ENCODE data around the gene BAK1. TPM values are rescaled to one million over a fixed set of nuclear protein-coding genes. Genes with fewer than 3 reads are reported as not detected.
A peak's percentile ranks its signal among the peaks of the same experiment; 100 is the strongest.

Gene BAK1
- total RNA-seq, 1 experiment from 2014 or later: 31.5 TPM

- Histone ChIP-seq H3K4me1 (ENCODE audit: control insufficient read depth, insufficient read depth, low read length) (peaks cover 27% of the 10 kb centered on the region), H3K9me3 (ENCODE audit: control insufficient read depth, insufficient read depth, low read depth, low read length) (no peaks in the 10 kb centered on the region), H3K27ac (ENCODE audit: low read length) (no peak overlapping the region), H3K36me3 (ENCODE audit: control insufficient read depth, insufficient read depth, low read length) (no peaks in the 10 kb centered on the region), H3K27me3 (ENCODE audit: control insufficient read depth, insufficient read depth, low read length) (no peaks in the 10 kb centered on the region), H3K4me3 (ENCODE audit: low read depth in 2 of 2, low read length in 2 of 2) (no peak overlapping the region)
- DNase-seq (ENCODE audit: low read depth, low spot score) (no peak), ATAC-seq (peak; percentile 33; the same call in 1 of the 2 replicates)
- no TSS peak for BruUV-seq (replicated peaks)
- intact Hi-C loops (cut with micrococcal nuclease; ENCODE audit: unreplicated experiment) (no loop called here), in situ Hi-C loops (cut with HindIII; ENCODE audit: low pct_unique_long_range_greater_than_20kb, low sequenced_read_pairs) (no loop called here)
- ChIA-PET POLR2A (interaction anchor here (0.5 kb wide), 1 partner anchor 459 kb away, joined by 5 read pairs; no protein-coding TSS in a partner anchor), CTCF (interaction anchor here (0.7 kb wide), 2 partner anchors 52 to 75 kb away, joined by 4 to 5 read pairs; no protein-coding TSS in a partner anchor)
- TF ChIP-seq SIN3A (IDR thresholded peaks at IDR 0.05; ENCODE audit: borderline replicate concordance, insufficient read depth, low read depth, low read length) (no peak), TCF7L2 (IDR thresholded peaks at IDR 0.05; ENCODE audit: low read depth, low read length) (no peak), POLR2AphosphoS5 (IDR thresholded peaks at IDR 0.05; ENCODE audit: low read depth, low read length) (no peak)
- TF ChIP-seq, protein P1, sequence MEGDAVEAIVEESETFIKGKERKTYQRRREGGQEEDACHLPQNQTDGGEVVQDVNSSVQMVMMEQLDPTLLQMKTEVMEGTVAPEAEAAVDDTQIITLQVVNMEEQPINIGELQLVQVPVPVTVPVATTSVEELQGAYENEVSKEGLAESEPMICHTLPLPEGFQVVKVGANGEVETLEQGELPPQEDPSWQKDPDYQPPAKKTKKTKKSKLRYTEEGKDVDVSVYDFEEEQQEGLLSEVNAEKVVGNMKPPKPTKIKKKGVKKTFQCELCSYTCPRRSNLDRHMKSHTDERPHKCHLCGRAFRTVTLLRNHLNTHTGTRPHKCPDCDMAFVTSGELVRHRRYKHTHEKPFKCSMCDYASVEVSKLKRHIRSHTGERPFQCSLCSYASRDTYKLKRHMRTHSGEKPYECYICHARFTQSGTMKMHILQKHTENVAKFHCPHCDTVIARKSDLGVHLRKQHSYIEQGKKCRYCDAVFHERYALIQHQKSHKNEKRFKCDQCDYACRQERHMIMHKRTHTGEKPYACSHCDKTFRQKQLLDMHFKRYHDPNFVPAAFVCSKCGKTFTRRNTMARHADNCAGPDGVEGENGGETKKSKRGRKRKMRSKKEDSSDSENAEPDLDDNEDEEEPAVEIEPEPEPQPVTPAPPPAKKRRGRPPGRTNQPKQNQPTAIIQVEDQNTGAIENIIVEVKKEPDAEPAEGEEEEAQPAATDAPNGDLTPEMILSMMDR (IDR thresholded peaks at IDR 0.05): no peak
- TF ChIP-seq, protein P2, sequence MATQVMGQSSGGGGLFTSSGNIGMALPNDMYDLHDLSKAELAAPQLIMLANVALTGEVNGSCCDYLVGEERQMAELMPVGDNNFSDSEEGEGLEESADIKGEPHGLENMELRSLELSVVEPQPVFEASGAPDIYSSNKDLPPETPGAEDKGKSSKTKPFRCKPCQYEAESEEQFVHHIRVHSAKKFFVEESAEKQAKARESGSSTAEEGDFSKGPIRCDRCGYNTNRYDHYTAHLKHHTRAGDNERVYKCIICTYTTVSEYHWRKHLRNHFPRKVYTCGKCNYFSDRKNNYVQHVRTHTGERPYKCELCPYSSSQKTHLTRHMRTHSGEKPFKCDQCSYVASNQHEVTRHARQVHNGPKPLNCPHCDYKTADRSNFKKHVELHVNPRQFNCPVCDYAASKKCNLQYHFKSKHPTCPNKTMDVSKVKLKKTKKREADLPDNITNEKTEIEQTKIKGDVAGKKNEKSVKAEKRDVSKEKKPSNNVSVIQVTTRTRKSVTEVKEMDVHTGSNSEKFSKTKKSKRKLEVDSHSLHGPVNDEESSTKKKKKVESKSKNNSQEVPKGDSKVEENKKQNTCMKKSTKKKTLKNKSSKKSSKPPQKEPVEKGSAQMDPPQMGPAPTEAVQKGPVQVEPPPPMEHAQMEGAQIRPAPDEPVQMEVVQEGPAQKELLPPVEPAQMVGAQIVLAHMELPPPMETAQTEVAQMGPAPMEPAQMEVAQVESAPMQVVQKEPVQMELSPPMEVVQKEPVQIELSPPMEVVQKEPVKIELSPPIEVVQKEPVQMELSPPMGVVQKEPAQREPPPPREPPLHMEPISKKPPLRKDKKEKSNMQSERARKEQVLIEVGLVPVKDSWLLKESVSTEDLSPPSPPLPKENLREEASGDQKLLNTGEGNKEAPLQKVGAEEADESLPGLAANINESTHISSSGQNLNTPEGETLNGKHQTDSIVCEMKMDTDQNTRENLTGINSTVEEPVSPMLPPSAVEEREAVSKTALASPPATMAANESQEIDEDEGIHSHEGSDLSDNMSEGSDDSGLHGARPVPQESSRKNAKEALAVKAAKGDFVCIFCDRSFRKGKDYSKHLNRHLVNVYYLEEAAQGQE (IDR thresholded peaks at IDR 0.05; ENCODE audit: insufficient read depth in 1 of 2, low read depth in 2 of 2, low read length in 1 of 2): no peak
Observed at GRCh38 chr6:33595001-33595846, 15.1 kb upstream of the BAK1 start.

DNA sequence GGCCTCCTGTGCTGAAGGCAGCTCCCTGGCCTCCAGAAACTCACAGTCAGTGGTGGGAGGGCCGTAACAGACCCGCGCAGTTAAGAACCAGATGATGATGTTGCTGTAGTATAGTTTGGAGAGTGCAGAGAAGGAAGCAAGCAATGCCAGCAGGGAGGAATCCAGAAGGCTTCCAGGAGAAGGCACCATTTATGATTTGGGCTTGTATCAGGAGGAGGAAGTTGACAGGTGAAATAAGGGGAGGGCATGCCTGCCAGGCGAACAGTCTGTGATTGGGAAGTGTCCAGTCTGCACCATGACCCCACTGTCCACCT is 13.3 kb upstream of the BAK1 start:
- ATAC-seq: no peak
- H3K4me1 ChIP-seq (ENCODE audit: control insufficient read depth, insufficient read depth, low read length): peaks cover 34% of the 10 kb centered on the region

More for the DNA sequence above, 13.3 kb upstream of the BAK1 start:
- in situ Hi-C loops (cut with HindIII; ENCODE audit: low pct_unique_long_range_greater_than_20kb, low sequenced_read_pairs) (no loop called here), intact Hi-C loops (cut with micrococcal nuclease; ENCODE audit: unreplicated experiment) (no loop called here)
- H3K4me3 ChIP-seq (ENCODE audit: low read depth in 2 of 2, low read length in 2 of 2): peak overlapping the region; percentile 21 to 33; a peak in 3 of 4 replicates
- no peaks in the 10 kb centered on the region for H3K9me3 ChIP-seq (ENCODE audit: control insufficient read depth, insufficient read depth, low read depth, low read length)
- TF ChIP-seq TCF7L2 (IDR thresholded peaks at IDR 0.05; ENCODE audit: low read depth, low read length) (no peak), POLR2AphosphoS5 (IDR thresholded peaks at IDR 0.05; ENCODE audit: low read depth, low read length) (no peak), SIN3A (IDR thresholded peaks at IDR 0.05; ENCODE audit: borderline replicate concordance, insufficient read depth, low read depth, low read length) (no peak)
- TF ChIP-seq, protein P1 (IDR thresholded peaks at IDR 0.05): no peak
- TF ChIP-seq, protein P2 (IDR thresholded peaks at IDR 0.05; ENCODE audit: insufficient read depth in 1 of 2, low read depth in 2 of 2, low read length in 1 of 2): no peak
- ChIA-PET POLR2A (no interaction called here), CTCF (interaction anchor here (1.3 kb wide), 1 partner anchor 107 kb away, joined by 5 read pairs; no protein-coding TSS in a partner anchor)
- no peaks in the 10 kb centered on the region for H3K36me3 ChIP-seq (ENCODE audit: control insufficient read depth, insufficient read depth, low read length)
- no peak for DNase-seq (ENCODE audit: low read depth, low spot score)
- H3K27me3 ChIP-seq (ENCODE audit: control insufficient read depth, insufficient read depth, low read length): no peaks in the 10 kb centered on the region
- peak overlapping the region; percentile 45 for H3K27ac ChIP-seq (ENCODE audit: low read length)
- BruUV-seq (replicated peaks): no TSS peak
